Superior temporal gyrus (tissue), 1 donor: ENCODE results near the gene NCOA1.
"Not testable (repeated sequence)": the region's sequence is repeated elsewhere in the genome, so short reads cannot be mapped to it uniquely, and the experiment has no call there.

Source experiments
- DNase-seq: peaks from one replicate; pipeline ENCODE4 v3.0.0-alpha.2; 2016; ENCODE audit errors: extremely low spot score

Gene NCOA1

GRCh38 chr2:24632172-24632571, 141.1 kb downstream of the NCOA1 start:
- DNase-seq, result no peak

GRCh38 chr2:24635181-24635580, 144.1 kb downstream of the NCOA1 start:
- no peak for DNase-seq

DNA sequence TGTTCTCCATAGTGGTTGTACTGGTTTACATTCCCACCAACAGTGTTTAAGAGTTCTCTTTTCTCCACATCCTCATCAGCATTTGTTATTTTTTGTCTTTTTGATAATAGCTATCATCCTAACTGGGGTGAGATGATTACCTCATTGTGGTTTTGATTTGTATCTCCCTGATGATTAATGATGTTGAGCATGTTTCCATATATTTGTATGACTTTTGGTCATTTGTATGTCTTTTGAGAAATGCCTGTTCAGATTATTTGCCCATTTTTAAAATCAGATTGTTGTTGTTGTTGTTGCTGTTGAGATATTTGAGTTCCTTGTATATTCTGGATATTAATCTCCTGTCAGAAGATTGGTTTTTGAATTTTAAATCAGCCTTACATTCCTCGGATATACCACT, 147.5 kb downstream of the NCOA1 start:
- DNase-seq, result no peak

DNA sequence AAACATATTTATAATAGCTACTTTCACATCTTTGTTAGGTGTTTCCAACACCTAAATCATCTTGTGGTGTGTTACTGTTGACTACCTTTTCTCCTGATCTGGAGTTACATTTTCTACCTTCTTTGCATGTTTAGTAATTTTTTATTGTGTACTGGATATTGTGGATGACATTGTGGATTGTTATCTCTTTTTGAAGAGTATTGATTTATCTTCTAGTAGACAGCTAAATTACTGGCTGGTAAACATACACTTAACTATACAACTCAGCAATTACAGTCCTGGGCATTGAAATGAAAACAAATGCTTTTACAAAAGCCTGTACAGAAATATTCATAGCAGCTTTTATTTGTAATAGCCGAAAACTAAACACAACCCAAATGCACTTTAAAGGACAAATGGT, 151.3 kb downstream of the NCOA1 start:
- no peak for DNase-seq

DNA sequence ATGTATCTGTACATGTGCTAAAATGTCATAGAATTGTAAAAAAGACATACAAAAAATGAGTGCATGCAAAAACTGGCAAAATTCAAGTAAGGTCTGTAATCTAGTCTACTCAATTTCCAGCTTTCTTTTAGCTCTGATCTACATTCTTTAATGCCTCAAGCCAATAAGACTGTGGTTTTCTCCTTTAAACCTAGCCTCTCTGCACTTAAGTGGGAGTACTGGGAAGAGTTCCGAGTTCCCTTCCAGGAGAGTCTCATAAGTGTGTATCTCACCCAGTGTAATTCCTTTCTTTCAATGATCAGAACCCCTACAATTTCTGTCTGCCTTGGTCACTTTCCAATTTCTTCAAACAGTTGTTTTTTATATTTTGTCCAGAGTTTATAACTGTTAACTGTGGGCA, 152.0 kb downstream of the NCOA1 start:
- peak; percentile 32 for DNase-seq

- no peak for DNase-seq
These were observed 153.0 kb downstream of the NCOA1 start for GRCh38 chr2:24644032-24644431.

DNA sequence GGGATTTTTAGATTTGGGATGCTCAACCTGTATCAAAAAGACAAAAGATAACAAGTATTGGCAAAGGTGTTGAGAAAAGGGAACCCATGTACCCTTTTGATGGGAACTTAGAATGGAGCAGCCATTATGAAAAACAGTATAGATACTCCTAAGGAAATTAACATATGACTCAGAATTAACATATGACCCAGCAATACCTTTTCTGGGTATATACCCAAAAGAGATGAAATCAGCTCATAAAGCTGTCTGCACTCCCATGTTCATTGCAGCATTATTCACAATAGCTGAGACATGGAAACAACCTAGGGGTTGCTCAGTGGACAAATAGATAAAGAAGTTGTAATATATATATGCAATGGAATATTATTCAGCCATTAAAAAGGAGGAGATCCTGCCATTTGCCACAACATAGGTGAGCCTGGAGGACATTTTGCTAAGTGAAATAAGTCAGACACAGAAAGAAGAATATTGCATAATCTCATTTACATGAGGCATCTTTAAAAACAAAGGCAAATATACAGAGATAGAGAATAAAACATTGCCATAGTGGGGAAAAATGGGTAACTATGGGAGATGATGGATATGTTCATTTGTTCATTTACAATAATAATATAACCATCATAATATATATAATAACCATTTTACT, 160.1 kb downstream of the NCOA1 start:
- DNase-seq, result no peak

DNA sequence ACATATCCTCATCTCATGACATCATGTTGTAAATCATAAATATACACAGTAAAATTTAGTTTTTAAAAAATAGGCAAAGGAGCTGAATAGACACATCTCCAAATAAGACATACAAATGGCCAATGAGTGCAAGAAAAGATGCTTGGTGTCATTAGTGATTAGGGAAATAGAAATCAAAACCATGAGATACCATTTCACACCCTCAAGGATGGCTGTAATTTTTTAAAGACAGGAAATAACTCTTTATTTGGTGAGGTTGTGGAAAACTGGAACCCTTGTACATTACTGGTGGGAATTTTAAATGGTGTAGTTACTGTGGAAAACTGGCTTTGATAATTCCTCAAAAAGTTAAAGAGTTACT, 160.6 kb downstream of the NCOA1 start:
- DNase-seq, result no peak

- DNase-seq, result no peak
These were observed 161.5 kb downstream of the NCOA1 start for GRCh38 chr2:24652265-24653182.

- no peak for DNase-seq
These were observed 166.8 kb downstream of the NCOA1 start for GRCh38 chr2:24657818-24658217.

GRCh38 chr2:24658531-24659202, 167.6 kb downstream of the NCOA1 start:
- DNase-seq, result no peak

DNA sequence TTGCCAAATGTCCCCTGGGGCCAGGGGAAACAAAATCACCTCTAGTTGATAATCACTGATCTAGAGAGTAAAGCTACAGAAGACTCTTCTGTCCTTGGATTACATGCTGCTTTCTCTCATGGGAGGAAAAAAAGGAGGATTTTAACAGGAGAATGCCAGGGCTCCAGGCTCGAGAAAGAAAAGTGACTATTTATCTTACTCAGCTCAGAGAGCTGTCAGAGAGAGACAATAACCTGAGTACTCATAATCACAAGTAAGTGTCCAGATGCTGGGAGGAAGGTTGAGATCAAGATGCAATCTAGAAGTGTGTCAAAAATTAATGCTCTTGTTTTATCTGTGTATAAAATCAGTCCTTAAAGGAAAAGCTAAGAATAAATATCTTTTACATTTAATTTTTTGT, 168.8 kb downstream of the NCOA1 start:
- no peak for DNase-seq

DNA sequence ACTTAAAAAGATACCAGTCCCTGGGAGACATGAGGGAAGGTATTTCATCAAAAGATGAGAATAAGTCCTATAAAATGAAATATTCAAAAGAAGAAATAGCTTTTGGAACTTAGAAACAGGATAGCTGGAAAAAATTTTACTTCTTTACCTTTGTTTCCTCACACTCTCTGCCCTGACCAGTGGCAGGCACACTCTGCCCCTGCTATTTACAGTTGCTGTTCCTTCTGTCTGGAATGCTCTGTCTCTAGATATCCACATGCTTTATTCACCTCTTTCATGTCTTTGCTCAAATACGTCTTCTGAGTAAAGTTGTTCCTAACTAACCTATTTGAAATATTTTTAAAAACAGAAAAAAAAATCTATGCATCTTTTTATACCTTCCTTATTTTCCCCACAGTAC, 176.5 kb downstream of the NCOA1 start:
- no peak for DNase-seq

GRCh38 chr2:24671230-24671629, 180.2 kb downstream of the NCOA1 start:
- DNase-seq, result no peak

GRCh38 chr2:24672589-24672988, 181.5 kb downstream of the NCOA1 start:
- no peak for DNase-seq

GRCh38 chr2:24675338-24675737, 184.3 kb downstream of the NCOA1 start:
- DNase-seq, result no peak

GRCh38 chr2:24676493-24676892, 185.4 kb downstream of the NCOA1 start:
- no peak for DNase-seq

GRCh38 chr2:24678066-24678465, 187.0 kb downstream of the NCOA1 start:
- not testable (repeated sequence) for DNase-seq

DNA sequence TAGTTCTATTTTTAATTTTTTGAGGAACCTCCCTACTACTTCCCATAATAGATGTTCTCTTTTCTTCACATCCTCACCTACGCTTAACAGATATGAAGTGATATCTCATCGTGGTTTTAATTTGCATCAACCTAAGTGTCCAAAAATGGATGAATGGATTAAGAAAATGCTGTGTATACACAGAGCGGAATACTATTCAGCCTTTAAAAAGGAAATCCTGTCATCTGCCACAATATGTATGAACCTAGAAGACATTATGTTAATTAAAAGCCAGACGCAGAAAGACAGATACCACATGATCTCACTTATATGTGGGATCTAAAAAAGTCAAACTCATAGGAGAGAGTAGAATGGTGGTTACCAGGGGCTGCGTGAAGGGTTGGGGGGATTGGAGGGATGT, 189.1 kb downstream of the NCOA1 start:
- no peak for DNase-seq

DNA sequence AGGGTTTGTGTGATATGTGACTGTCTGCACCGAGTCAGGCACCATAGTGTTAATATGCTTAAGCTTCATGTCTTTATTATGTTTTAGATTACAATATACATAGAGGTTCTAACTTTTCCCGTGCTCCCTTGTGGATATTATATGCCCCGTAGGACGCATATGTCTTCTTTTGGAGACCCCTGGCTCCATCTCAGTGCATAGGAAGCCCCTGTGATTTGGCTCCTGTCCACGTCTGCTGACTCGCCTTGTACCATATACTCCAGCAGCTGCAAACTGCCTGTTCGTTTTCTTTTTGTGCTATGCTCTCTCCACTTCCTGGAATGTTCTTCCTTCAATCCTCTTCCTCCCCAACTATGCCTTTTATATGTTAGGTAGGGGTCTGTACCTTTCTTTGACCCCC, 191.2 kb downstream of the NCOA1 start:
- no peak for DNase-seq

DNA sequence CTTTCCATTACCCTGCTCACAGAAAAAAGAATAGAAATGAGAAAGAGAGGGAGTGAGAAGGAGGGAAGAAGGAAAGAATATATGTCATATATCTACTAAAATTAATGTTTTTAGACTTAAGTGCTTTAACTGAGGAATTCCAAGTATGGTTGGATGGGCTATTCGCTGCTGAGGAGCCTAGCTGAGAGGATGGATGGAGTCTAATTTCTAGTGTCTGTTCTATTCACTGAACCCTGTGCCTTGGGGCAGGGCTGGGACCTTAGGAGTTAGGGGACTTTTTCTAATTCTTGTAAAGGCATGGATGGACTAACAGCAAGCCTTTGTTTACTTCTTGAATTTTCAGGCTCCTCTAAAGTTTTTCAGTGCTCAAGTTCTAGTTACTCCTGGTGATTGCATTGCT, 192.4 kb downstream of the NCOA1 start:
- DNase-seq, result no peak

DNA sequence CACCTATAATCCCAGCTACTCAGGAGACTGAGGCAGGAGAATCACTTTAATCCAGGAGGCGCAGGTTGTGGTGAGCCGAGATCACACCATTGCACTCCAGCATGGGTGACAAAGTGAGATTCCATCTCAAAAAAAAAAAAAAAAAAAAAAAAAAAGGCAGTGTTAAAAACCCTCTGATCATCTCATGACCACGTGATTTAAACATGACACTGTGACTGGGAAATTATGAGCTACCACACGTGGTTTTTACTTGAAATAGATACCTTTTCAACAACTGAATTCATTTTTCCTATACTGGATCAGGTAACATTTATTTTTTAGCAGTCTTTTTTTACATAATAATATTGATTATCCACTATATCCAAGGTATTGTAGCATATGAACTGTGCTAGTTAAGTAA, 199.5 kb downstream of the NCOA1 start:
- no peak for DNase-seq

DNA sequence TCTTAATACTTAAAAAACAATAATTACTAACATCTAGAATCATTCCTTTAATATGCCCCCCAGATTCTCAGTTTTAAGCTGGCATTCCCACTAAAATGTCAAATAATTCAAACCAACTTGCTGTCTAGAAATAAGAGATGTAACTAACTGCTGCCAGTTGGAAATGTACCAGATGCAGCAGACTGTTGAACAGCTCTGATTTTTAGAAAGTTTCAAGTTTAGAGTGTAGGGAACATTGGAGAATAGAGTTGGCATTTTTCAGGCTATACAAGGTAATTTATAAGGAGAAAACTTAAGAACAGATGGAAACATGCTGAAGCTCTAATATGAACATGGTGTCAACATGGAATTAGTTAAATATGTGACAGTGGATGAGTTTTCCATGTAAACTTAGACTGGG, 200.8 kb downstream of the NCOA1 start:
- DNase-seq, result peak; percentile 18
